Cerebellar nuclear complex (tissue), 1 donor: ENCODE data around the gene OCLN.
"Not testable (repeated sequence)": the region's sequence is repeated elsewhere in the genome, so short reads cannot be mapped to it uniquely, and the experiment has no call there.

Experiments used
- DNase-seq, 2 experiments: peaks; one replicate each; lab custom pipeline; 2025; lab: John Stamatoyannopoulos, UW

Gene OCLN

GRCh38 chr5:69528609-69529008 is 36.0 kb downstream of the OCLN start:
- DNase-seq, result no peak

GRCh38 chr5:69530561-69531405 is 38.2 kb downstream of the OCLN start:
- DNase-seq, result no peak

DNA sequence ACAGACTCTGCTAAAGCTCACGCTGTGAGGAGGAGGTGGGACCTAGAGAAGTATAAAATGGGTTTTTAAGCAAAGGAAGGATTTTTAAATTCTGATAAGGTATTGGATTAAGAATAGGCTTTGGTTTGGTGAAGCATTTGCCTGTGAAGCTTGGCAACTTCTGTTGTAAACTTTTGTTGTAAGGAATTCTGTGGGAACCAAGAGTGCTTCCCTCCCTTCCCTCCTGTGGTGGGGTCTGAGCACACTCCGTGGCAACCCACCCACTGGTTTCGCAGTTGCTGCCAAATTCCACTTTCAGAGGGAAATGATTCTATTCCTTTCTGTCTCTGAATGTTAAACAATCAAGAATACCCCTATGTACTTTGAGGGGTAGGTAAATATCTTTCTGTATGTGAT is 38.8 kb downstream of the OCLN start:
- no peak for DNase-seq

- not testable (repeated sequence) for DNase-seq
Measured at GRCh38 chr5:69537911-69538310, 45.3 kb downstream of the OCLN start.

DNA sequence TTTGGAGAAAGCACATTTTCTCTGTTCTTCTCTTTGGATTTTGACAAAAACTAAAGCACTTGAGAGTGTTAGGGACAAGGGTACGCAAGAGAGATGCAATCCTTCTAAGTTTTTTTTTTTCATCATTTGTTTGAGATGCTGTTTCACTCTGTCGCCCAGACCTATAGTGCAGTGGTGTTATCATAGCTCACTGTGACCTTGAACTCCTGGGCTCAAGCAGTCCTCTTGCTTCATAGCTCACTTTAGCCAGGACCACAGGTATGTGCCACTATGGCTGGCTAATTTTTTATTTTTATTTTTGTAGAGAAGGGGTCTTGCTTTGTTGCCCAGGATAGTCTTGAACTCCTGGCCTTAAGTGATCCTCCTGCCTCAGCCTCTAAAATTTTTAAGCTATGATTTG is 46.1 kb downstream of the OCLN start:
- not testable (repeated sequence) for DNase-seq

DNA sequence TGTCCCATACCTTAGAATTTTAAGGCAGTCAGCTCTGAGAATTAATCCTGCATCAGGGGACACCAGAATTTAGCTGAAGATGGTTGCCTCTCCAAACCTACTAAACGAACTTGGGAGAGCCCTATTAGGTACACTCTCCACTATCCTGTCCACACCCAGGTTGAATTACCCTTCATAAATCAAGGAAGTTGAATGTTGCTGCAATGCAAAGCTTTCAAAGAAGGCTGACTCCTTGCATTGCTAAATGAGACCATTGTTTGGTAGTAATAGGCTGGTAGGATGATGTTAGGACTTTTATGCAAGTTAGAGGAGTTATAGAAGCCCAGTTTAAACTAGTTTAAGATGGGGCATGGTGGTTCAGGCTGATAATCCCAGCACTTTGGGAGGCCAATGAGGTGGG is 48.8 kb downstream of the OCLN start:
- DNase-seq, result not testable (repeated sequence)

DNA sequence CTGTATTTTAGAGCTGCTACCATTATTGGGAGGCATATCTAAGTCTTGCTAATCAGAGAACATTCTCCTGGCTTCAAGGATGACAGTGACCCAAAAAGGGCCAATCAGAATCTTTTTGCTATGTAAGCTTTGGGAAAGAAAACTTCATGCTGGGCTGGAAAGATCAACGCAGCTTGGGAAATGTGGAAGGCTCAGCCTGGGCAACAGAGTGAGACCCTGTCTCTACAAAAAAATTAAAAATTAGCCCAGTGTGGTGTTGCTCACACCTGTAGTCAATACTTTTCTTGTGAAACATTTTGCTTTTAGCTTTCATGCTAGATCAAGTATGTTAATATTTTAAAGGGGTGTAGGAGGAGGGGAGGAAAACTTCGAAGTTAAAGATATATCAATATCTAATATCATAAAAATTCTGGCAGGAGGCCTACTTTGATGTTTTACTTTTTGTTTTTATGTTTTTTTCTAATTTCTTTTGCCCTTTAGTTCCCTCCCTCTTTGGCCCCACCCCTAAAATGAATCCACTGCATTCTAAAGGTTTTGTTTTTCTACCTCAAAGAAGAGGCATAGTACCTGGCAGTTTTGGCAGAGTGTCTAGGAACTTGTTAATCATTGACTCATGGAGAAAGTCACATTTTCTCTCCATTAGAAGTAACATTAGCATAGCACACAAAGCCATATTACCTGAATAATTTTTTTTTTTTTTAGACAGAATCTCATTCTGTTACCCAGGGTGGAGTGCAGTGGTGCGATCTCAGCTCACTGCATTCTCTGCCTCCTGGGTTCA is 50.4 kb downstream of the OCLN start:
- not testable (repeated sequence) for DNase-seq

DNA sequence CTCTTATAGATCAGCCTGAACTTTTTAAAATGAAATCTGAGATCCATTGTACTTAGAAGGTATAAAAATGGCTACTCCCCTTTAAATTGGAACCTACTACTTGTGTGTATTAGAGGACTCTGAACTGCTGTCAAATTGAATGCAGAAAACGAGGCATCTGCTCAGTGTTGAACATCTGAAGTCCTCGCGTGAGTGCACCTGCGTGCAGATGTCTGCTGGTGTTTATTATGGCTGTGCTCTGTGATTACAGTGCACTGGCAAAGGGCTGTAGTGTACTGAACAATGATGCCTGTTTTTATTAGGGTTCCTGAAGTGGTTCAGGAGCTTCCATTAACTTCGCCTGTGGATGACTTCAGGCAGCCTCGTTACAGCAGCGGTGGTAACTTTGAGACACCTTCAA is 52.0 kb downstream of the OCLN start:
- not testable (repeated sequence) for DNase-seq

DNA sequence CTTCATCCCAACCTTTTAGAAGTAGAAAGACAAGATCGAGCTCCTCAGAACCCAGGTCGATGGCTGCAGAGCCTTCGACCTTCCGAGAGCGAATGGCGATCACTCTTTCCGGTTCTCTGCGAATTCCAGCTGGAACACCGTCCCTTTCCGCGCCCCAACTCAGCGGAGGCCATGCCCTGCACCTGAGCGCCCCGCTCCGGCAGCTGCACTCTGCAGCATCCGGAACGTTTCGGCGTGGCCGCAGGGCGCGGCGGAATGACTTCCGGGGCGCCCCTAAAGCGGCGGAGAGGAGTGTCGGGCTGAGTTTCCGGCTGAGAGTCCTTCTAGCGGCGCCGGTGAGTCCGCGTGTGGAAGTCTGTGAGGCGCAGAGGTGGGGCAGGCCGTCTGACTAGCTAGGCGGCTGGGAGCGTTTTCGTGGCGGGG is 67.3 kb downstream of the OCLN start, which contains the start of gene GTF2H2C:
GTF2H2C (plus strand) TSS at position 284 of the 423 bp plus-strand sequence. CDS start 4,942 bp downstream, outside the sequence.
- DNase-seq, result not testable (repeated sequence)

DNA sequence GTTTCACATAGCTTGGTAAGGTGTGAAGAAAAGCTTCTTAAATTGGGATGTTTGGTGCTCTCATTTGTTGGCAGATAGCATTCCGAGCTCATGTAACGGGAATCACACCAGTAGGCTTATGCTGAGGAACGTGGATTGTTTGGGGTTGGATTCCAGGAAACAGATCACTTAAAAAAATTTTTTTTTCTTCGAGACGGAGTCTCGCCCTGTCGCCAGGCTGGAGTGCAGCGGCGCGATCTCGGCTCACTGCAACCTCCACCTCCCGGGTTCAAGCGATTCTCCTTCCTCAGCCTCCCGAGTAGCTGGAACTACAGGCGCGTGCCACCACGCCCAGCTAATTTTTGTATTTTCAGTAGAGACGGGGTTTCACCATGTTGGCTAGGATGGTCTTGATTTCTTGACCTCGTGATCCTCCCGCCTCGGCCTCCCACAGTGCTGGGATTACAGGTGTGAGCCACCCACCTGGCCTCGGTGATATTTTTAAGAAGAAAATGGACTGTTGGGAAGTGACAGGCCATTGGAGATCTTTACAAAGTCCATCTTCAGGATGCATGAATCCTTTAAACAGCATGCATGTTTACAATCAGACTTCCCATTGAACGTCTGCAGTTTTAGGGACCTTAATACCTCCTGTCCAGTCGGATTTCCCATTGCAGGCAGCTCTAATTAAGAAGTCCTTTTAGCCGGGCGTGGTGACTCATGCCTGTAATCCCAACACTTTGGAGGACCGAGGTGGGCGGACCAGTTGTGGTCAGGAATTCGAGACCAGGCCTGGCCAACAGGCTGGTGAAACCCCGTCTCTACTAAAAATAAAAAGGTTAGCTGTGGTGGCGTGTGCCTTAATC is 68.2 kb downstream of the OCLN start:
- not testable (repeated sequence) for DNase-seq

DNA sequence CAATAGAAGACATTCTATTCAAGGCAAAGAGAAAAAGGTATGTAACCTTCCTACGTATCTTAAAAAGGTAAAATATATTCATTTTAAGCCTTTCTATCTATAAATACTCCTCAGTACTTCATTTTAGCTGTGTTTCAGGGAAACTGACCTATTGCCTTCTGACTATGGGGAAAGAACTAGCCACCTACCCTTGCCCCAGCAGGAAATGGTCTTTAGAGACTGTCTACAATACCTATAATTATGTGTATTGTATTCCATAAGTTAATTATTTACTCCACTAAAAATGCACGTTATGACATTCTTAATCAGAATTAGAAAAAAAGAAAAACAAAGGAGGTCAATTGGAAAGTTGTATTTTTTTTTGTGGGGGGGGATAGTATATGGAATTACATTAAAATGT is 73.6 kb downstream of the OCLN start:
- DNase-seq, result not testable (repeated sequence)

GRCh38 chr5:69568072-69568471 is 75.5 kb downstream of the OCLN start:
- DNase-seq, result not testable (repeated sequence)

- DNase-seq, result not testable (repeated sequence)
Measured at GRCh38 chr5:69583356-69583755, 90.8 kb downstream of the OCLN start.

DNA sequence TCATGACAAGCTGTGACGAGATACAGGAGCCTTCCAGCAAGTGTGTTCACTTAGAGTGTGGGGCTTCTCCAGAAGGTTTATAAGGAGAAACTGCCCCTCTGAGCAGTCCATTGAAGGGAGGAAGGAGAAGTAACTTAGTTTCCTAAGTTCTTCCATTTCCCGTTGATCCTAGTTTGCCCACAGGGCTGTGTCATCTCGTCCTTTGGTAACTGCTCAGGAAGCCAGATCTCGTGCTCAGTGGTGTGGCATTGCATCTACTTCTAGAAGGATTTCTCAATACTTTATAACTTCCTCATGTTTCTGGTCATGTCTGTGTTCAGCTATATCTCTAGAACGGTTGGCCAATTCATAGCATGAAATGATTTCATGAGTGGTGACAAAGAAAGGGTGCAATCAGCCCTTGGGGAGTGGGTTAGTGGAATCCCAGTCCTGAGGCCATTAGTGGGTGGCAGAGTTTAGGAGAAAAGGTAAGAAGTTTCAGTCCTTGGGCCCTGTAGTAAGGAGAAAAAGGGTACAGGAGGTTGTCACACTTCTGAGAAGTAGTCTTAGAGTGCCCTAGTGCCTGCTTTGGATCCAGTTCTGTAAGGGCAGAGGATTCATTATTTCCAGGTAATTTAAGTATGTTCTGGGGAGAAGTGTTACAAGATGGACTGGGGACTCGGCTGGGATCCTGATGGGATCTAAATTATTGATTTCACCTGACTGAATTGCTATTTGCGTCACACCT is 103.7 kb downstream of the OCLN start:
- not testable (repeated sequence) for DNase-seq

DNA sequence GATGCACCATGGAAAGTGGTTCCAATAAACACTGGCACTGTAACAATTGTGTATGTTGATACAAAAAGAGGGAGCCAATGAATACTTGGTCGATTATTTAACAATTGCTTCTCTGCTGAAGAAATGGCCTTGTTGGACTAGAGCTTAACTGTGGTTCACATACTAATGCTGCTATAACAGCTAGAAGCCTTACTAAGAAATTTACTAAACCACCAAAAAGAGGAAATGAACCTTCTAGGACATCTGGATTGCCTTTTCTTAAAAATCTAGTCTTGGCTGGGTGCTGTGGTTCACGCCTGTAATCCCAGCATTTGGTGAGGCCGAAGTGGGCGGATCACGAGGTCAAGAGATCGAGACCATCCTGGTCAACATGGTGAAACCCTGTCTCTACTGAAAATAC is 109.4 kb downstream of the OCLN start:
- DNase-seq, result not testable (repeated sequence)

DNA sequence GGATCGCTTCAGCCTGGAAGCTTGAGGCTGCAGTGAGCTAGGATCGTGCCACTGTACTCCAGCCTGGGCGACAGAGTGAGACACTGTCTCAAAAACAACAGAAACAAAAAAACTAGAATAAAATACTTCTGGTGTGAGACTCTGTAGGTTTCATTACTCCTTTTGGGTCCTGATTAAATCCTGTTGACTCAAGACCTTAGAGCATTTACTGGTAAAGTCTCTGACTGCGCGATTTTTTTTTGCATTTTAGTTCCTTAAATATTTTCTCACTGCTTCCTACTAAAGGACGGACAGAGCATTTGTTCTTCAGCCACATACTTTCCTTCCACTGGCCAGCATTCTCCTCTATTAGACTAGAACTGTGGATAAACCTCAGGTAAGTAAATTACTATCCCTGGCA is 114.2 kb downstream of the OCLN start:
- not testable (repeated sequence) for DNase-seq
